HG02763 (cell line): Measurements from ENCODE around the gene RIC3.
"Not testable (repeated sequence)": the region's sequence is repeated elsewhere in the genome, so short reads cannot be mapped to it uniquely, and the experiment has no call there.

Experiments
- ATAC-seq: cut with Tn5 transposase; IDR thresholded peaks from one replicate; pipeline ENCODE4 v1.9.1; 2021; ENCODE audit warnings: mild to moderate bottlenecking, moderate library complexity; ENCODE audit not compliant: unreplicated experiment

RIC3 gene

DNA sequence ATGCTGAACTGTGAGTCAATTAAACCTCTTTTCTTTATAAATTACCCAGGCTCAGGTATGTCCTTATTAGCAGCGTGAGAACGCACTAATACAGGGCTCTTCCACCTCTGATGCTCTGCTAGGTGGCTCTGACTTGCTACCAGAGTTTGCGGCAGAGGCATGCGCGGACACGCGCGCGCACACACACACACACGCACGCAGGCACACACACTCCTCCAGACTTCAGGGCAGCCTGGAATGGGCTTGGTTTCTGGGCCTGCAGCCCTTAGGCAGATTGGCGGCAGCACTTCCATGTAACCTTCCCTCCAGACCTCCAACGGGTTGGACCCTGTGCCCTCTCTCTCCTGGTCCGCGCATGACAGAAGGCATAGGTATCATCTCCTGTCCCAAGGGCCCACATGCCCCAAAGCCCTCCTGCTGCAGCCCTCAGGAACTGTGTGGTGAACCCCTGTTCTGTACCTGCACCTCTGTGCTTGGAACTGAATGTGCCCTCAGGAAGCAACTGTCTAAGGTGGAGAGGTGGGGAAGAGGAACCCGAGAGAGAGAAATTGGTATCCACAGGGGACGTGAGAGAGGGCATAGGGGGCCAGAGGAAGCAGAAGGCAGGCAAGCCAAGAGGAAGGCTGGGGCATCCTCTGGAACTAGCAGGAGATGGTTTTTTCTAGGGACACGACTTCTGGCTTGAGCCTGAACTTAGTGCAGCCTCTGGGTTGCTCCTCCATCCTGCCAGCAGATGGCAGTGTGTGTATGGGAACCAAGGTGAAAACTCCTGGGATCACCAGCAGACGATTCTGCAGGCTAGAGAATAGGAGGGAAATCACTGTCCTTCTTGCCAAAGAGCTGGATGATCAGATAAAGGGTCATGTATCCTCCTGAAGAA is 23.4 kb upstream of the RIC3 start:
- ATAC-seq: no peak

DNA sequence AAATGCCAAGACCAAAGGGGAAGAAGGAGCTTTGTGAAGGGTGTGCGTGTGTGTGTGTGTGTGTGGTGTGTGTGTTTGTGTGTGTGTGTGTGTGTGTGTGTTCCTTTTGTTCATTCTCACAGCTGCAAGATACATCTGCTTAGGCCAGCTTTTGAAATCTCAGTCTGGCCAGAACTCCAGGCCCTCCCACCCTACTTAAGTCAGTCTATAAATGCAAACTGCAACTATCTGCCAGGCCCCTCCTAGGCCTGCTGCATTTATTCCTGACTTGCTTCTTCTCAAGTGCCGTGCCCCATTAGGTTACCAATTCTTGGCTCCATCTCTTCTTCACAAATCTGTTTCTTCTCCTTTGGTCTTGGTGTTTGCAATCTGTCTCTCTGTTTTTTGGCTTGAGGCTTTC is 21.6 kb upstream of the RIC3 start:
- ATAC-seq: no peak

DNA sequence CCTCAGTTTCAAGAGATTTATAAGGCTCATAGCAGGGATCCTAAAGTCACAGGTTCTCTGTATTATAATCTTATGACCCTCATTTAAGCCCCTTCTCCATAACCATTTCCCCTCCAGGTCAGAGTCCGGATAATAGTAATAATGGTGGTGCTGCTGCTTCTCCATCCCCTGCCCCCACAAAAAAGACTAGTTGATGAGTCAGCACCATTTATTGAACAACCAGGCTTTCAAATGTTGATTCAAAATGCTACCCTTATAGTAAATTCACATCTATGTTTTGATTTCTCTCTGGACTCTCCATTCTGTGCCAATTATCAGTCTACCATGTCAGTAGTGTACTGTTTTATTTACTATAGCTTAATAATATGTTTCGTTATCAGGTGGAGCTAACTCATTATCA is 17.6 kb upstream of the RIC3 start:
- ATAC-seq: no peak

DNA sequence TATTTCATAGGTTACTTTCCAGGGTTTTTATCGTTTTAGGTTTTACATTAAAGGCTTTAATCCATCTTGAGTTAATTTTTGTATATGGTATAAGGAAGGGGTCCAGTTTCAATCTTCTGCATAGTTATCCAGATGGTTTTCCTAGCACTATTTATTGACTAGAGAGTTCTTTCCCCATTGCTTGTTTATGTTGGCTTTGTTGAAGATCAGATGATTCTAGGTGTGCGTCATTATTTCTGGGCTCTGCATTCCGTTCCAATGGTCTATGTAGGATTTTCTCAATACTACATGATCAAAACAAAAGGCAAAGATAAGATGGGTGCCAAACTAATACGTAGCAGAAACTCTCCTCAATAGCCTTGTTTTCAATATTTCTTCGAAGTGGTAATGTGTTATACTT is 14.3 kb upstream of the RIC3 start:
- ATAC-seq: no peak

DNA sequence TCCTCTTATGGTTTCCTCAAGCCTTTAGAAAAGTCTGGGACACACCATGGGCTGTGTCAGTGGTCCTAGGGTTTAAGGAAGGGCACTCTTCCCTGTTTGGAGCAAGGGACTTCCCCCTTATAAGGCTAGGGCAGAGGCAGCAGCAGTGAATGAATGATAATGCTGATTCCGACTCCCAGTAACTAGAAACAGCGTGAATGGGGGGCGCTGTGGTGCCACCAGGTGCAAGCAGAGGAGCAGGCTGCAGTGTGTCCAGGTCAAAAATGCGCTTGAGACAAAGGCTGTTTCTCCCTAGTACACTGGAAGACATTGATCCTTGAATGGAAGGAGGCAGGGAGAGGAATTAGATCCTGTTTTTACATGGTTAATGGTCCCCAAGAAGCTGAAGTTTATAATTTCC is 11.6 kb upstream of the RIC3 start:
- no peak for ATAC-seq

DNA sequence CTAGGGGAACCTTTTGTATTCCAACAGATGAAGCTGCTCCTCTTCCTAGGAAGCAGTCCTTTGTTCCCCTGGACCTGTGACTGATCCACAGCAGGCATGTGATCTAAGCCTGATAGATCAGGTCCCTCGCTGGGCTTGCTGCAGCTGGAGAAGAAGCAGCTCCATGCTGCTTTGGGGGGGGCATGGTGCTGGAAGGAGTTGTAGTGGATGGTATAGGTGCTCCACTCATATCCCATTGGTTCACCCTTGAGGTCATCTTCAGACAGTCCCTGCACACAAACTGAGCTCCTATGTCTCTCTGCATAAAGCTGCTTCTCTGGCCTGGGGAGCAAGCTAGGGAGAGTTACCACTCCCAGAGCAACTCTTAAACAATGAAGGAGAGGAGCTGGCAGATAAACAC is 9.5 kb upstream of the RIC3 start:
- no peak for ATAC-seq

DNA sequence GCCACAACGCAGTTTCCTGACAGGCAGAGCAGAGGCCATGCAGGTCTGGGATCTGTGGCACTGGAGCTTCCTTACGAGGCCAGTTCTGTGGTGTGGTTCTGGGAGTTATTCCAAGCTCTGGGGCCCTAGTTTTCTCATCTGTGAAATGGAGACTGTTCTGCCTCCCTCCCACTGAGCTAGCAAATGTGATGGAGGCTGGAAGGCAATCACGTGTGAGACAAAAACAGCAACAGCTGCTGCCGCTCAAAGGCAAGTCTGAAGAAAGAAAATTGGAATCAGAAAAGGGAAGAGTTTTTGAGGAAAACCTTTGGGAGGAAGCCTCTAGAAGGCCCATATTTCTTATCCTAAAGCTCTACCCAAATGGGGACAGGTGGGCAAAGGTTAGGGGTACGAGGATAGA is 8.3 kb upstream of the RIC3 start:
- ATAC-seq: no peak

DNA sequence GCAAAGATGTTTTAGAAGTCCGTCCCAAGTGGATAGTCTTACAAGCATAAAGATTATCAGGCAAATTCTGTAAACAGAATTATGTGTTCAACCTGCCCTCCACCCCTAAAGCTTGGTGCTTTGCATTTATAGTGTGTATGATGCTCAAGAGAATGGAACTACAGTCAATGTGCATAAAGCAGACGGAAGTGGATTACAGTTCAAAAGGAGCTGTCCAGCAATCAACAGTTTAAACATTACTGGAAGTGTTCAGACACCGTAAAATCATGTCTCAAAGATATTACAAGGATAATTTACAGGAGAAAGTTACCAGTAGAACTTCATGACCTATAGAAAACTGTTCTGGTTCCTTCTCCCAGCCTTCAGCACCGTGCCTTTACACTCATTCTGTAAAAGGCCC is 1.0 kb downstream of the RIC3 start:
- ATAC-seq: no peak

DNA sequence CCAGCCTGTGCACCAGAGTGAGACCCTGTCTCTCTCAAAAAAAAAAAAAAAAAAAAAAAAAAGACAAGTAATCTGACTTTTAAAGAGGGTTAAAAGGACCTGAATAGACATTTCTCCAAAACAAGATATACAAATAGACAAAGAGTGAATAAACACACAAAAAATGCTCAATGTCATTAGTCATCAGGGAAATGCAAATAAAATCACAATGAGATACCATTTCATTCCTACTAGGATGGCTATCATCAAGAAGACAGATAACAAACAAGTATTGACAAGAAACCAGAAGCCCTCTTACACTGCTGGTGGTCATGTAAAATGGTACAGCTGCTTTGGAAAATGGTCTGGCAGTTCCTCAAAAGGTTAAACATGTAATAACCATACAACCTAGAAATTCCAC is 4.1 kb downstream of the RIC3 start:
- no peak for ATAC-seq

DNA sequence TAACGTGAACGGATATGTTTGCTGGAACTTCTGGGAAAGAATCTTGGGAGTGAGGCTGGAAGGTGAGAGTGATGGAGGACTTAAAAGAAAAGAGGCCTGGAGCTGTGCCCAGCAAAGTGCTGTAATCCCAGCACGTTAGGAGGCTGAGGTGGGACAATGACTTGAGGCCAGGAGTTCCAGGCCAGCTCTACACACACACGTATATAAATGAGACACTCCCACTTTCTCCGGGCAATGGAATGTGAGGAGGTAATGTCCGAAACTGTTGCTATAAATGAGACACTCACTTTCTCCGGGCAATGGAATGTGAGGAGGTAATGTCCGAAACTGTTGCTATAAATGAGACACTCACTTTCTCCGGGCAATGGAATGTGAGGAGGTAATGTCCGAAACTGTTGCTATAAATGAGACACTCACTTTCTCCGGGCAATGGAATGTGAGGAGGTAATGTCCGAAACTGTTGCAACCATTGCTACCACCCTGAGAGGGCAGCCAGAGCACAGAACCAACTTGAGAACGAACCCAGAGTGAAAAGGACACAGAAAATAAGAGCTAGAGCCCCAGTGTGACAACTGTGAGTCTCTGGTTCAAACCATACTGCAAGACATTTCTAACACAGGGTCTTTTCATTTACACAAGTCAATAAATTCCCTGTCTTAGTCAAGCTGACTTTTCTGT is 7.1 kb downstream of the RIC3 start:
- ATAC-seq: not testable (repeated sequence)

DNA sequence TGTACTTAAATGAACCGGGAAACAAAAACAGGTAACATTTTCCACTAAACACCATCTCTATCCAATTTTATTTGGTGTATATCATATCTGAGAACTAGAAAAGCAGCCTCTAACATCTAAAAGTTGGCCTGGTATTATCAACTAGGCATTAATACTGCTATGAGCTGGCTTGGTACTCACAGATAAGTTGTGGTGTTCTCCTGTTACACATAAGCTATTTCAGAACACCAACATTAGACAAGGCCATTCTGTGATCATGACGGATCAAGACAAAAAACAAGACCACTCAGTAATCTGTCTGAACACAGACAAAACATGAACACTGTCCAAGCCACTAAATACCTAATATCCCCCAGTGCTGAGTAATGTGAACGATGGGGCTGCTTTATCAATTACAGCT is 11.9 kb downstream of the RIC3 start:
- ATAC-seq: no peak

DNA sequence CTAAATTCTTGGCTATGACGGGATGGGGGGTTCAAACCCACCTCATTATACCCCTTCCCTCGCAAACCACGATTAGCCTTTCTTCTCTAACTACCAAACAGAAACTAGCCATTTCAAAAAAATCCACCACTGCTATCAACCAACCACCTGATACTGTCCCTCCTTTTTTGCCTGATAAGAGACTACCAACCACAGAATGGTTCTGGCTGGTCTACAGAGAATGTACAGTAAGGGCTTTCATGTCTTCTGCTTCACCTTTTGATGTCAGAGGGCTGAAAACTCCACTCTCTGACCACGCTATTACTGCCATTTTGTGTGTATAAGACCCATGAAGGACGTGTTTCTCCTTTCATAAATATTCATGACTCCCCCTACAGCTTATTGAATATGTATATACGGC is 19.1 kb downstream of the RIC3 start:
- no peak for ATAC-seq

DNA sequence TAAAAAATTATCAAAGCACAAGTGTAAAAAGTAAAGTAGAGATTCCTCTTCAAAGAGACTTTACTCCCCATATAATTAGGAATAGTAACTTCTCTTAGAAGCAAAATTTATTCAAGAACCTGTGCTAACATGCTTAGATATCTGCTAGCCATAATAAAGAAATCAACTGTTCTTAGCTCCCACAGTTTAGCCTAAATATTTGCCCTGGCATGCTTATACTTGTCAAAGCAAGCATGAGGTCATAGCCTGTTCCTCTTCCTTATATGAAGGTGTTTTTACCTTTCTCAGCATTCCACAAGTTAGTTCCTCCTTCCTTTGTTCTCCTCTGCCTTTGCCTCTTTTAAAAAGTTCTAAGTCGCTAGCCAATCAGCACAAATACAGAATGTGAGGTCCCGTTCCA is 30.3 kb downstream of the RIC3 start:
- ATAC-seq: no peak

DNA sequence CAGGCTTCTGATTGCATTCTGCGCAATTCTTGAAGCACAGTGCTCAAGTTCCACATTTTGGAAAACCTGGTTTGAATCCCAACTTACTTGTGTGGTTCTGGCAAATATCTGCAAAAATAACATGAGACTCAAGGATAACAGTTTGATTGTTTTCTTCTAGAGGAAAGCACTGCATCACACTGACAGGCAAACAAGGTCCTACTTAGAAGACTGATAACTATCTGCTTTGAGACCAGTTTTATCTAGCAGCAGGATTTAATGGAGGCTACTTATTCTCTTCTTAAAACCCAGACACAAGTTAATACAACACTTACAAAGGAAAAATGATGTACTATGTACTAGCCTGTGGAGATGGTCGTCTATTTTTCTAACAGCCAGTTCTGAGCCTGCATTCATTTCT is 41.4 kb downstream of the RIC3 start:
- ATAC-seq: no peak

DNA sequence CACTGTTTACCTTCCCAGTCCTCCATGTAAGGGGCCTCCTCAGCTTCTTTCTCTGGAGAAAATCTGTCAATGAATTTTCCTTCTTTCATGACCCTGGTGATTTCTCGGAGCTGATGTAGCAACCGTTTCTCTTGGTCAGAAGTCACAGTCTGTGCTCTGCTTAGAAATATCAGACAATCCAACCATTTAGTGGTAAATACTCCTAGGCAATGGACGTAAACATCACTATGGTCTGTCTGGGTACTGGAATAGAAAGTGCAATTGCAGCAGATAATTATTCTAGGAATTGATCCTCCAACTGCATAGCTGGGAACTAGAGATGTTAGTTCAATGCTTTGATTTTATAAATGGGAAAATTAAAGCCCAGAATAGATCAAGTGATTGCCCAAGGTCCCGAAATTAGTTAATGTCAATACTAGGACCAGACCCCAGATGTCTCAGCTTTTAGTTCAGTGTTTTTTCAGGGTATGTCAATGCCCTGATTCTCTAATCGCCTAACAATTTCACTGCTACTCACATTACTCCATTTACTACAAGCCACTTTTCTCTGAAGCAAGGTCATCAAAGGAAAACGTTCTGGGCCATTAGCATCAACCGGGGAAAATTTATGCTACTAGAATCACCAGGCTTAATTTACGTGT is 42.1 kb downstream of the RIC3 start:
- no peak for ATAC-seq

DNA sequence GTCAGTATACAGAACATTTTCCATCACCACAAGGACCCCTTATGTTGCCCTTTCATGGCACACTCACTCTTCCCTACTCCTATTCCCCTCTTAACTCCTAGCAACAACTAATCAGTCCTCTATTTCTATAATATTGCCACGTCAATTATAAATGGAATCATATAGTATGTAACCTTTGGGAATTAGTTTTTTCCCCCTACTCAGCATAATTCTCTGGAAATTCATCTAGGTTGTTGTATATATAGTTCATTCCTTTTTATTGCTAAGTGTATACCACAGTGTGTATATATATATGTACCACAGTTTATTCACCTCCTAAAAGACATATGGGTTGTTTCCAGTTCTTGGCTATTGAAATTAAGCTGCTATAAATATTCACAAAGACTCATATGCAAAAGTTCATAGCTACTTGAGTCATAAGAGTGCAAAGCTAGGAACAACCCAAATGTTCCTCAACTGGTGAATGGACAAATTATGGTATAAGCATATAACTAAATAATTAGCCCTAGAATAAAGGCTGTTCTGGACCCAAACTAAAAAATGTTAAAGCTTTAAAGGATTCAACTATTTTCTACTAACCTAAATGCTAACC is 46.6 kb downstream of the RIC3 start:
- ATAC-seq: no peak

DNA sequence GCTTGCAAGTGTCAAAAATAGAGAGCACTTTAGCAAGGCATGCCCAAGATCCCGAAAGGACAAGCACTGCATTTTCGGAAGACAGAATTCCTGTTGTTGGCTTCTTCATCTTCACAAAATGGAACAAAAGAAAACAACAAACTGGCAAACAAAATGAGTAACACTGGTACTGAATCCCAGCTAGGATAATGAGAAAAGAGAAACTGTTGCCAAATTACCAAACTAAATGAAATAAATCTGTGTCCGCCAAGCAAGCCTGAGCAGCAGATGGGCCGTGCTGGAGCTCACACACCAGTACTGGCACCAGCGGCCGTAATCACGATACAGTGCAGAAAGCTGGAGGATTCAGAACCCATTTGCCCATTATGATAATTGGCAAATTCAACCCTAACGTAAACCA is 57.2 kb downstream of the RIC3 start:
- ATAC-seq: no peak

DNA sequence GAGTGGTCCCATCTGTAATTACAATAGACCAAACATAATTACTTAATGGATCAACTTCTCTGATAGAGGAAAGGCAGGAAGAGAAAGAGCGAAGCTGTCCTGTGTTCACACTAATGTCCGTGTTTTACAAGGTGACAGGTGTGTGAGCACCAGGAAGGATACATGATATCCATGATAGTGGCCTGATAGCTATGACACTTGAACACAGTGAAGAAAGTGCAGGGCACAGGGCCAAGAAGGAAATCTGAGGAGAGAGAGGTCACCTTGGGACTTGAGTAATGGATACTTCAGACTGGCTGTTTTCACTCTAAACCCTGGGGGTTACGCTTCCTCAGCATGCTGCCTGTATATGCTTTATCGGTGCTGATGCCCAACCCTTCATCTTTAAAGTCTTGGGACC is 58.4 kb downstream of the RIC3 start:
- no peak for ATAC-seq

DNA sequence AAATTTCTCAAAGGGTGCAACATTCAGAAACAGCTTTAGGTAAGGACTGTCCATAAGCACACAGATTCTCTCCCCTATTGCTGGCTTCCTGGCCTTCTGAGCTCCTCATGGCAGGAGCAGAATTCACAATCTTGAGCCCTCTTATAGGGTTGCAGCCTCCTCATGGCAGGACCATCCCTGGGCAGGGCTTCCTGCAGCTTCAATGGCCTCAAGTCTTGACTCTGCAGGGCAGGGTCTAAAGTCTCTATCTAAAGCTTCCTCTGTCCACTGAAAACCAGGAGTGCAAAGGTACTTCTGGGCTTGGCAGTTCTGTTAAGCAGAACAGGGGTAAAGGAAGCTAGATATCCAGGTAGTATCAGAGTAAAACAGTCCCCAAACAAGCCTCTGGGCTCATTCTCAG is 59.1 kb downstream of the RIC3 start:
- no peak for ATAC-seq

DNA sequence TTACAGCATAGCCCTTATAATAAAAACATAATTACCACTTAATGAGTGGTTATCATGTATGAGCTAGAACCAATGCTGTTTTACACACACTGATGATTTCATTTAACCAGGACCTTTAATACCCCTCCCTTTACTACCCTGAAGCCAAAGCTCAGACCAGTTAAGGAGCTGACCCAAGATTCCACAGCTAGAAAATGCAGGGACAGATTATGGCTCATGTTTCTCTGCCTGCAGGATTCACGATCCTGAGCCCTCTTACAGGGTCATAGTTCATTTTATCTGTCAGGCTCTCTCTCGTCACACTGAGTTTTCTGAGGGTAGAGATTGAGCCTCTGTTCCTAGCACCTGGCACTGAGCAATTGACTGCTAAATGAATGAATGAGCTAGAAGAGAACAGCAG is 60.4 kb downstream of the RIC3 start:
- ATAC-seq: no peak

DNA sequence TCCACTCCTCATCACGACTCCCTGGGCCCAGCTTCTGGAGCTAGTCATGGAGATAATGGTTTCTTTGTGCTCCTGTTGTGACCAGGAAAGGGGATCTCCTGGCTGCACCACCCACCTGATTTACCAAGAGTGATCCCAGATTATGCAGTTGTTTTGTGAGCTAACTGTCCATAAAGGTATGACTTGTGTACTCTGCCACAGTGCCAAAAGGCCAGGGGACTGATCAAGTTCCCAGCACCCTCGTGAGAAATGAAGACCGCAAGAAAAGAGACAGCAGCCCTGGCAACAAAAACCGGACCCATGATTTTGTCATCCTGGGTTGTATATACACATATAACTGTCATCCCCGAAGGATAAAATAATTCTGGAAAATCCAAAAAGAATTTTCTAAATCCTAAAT is 61.2 kb downstream of the RIC3 start:
- no peak for ATAC-seq

DNA sequence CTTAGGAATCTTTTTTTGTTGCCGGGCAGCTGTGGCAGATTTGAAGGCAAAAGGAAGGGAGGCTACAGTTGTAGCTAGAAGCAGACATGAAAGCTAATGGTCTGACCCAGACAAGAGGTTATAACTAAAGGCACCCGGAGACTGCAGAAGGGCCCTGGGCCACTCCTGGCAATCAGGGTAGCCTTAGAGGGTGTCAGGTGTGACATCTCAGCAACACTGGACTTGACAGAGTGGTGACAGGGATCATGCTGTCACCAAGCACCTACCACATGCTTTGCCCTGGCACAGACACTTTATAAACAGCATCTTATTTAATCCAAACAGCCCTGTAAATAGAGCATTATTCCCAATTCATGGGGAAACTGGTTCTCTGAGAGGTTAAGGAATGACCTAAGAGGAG is 62.1 kb downstream of the RIC3 start:
- ATAC-seq: no peak
